DMS53 (cell line): ENCODE data around the gene CIB2.

ENCODE experiments used
- DNase-seq: peaks from one replicate; lab custom pipeline; 2025; lab: John Stamatoyannopoulos, UW

Gene CIB2

DNA sequence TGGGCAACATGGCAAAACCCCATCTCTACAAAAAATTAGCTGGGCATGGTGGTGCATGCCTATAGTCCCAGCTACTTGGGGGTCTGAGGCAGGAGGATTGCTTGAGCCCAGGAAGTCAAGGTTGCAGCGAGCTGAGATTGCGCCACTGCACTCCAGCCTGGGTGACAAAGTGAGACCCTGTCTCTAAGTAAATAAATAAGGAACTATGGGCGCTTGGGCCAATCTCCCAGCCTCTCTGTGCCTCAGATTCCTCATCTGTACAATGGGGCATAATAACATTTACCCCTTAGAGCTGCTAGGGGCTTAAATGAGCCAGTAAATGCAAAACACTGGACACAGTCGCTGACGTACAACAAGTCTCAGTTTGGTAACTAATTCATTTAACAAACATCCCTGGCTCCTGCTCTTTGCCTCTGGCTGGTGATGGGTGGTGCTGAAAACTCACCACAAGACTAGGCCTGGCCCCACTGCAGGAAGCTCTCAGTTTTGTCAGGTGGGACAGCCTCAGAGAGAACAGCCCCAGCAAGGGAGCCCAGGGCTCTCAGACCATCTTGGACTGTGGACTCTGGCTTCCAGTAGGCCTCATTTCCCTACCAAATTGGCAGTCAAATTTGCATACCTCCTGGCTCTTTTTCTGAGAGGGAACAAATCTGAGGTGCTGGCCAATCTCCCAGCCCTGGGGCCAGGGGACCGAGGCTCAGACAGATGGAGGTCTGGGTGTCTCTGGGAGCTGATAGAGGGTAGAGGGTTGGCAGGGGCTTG, 47.4 kb downstream of the CIB2 start:
- DNase-seq = no peak

DNA sequence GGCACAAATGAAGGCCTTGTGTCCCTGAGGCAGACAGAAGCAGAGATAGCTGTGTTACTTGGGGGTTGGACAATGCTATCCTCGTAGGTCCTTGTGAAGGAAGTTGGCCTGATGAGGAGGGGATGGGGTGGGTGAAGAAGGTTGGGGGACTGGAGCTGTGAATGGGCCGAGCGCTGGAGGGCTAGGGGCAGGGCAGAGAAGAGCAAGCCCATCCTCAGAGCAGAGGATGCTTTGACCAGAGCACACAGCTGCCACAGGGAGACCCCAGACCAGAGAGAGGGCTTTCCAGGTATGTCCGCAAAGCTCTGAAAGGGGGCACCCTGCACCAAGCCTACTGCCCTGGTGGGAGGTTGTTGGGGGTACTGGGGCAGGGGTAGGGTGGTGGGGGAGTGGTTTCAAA, 48.1 kb downstream of the CIB2 start:
- DNase-seq = no peak

DNA sequence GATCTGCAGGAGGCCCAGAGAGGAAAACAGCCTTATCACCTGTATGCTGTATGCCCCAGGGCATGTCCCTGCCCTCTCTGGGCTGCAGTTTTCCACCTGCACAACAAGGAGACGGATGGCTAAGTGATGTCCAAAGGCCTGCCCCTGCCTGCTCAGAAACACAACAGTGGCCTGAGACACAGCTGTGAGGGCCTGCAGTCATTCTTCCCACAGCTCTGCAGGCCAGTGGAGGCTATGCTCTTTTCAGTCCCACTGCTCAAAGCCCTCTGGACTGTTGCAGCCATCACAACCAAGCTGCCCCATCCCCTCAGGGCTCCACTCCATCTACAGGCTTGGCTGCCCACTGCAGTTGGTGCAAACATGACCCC, 48.5 kb downstream of the CIB2 start:
- no peak for DNase-seq

DNA sequence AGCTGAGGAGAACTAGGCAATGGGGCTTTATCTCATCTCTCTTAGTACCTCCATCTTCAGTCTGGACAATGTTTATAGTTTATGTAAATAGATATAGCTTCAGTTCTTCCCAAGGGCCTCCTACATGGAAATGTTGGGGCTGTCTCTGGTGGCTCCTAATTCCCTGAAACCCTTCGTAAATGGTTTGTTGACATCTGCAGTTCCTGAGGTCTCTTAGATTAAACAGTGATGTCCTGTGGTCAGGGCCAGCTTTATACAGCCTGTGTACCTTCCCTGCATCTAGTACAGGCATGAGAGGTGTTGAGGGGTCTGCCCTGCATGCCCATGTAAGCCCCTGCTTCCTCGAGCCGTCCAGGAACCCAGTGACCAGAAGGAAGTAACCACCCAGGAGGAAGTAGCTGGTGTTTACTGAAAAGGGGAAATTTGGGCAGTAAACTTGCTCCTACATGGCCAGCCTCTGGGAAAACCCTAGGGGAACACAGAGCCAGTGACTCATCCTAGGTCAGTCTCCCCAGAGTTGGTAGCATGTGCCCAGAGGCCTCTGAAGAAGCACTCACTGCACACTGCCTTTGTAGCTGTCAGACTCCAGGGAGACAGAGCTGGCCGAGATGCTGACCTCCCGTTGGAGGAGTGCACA, 49.0 kb downstream of the CIB2 start:
- DNase-seq = no peak

DNA sequence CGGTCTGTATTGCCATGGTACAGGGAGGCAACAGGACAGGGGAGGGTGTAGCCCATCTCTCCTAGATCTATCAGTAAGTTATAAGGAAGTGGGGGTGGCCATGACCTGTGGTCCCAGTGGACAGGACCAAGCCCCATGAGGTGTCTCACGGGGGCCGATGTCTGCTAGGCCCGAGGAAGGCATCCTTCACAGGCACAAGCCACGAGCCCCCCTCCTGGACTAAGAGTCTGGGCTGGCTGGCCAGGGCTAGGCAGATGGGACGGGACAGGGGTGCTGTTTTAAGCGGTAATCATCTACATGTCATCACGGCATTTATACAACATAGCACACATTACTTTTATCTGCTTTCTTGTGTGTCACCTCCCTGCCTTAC, 51.2 kb downstream of the CIB2 start:
- DNase-seq = no peak

DNA sequence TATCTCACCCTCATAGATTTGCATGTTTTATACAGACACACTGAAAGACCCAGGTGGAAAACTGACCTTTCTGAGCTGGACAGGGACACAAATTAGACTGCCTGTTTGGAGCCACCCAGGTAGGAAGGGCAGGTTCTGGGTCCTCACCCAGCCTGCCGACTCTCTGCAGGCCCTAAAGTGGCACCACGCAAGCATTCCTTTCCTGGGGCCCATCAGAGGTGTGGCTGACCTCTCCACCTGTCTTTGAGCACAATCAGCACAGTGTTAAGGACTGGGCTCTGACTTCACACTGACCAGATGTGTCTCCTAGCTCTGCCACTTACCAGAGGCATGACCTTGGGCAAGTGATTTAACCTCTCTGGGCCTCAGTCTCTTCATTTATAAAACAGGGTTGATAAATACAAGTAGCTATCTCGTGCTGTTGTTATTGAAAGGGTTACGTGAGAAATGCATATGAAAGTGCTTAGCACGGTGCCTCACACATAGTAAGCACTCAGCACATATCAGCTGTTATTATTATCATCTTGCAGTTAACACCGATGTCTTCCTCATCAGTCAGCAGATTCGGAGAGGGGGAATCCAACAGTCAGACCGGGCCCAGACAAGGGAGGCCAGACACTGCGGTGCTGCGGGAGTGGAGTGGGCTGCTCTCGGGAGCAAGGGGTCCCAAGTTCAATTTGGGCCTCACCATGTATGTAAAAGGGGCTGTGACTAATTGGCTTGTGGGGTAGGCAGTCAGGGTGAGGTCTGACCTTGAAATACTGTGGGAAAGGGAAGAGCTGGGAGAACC, 51.8 kb downstream of the CIB2 start:
- DNase-seq = peak; percentile 10

DNA sequence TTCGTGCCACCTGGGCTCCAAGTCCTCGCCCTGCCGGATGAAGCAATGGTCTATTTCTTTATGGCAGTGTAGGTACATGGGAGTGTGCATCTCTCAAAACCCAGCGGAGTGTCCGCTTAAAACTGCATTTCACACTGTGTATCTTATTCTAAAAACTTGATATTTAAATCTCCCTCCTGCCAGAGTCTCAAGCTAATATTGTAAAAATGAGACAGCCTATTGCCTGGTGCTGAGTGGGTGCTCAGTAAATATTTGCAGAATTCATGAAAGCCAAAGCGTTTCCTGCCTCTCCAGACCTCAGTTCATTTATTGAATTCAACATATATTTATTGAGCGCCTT, 53.4 kb downstream of the CIB2 start:
- DNase-seq = peak; percentile 69

DNA sequence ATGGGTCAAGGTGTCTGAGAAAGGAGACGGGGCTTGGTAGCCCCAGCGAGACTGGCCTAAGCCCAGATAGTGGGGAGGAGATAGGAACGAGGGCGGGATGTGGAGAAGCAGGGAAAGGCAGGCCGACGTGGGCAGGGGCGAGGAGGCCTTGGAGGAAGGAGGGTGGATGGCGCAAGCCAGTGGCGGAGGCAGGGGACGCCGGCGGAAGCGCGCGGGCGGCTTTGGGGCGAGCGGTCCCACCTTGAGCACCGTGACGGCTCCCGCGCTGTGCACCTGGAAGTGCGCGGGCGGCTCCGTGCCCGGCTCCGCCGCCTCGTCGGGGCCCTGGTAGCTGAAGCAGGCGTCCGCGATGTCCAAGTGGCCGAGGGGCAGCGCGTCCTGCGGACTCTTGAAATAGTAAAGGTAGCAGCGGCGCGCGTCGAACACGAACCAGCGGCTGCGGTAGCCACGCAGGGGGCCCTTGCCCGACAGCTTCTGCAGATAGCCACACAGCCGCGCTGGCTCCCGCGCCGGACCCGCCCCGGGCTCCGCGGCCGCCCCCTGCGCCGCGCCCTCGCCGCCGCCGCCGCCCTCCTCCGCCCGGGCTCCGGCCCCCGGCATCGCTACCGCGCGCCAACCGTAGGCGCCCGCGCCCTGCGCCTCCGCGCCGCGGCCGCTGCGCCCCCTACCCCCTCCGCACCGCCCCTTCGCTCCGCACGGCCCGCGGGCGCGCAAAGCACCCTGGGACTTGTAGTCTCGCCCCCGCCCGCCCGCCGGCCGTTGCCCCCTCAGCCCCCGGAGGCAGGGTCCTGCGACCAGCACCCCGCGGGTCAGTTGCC, 54.0 kb downstream of the CIB2 start, which contains the start of gene TBC1D2B:
Gene TBC1D2B, minus strand, starts transcription at position 659 of the 818 bp plus-strand sequence. Its CDS starts 59 bp downstream, at position 600.
- peak; percentile 78 for DNase-seq

DNA sequence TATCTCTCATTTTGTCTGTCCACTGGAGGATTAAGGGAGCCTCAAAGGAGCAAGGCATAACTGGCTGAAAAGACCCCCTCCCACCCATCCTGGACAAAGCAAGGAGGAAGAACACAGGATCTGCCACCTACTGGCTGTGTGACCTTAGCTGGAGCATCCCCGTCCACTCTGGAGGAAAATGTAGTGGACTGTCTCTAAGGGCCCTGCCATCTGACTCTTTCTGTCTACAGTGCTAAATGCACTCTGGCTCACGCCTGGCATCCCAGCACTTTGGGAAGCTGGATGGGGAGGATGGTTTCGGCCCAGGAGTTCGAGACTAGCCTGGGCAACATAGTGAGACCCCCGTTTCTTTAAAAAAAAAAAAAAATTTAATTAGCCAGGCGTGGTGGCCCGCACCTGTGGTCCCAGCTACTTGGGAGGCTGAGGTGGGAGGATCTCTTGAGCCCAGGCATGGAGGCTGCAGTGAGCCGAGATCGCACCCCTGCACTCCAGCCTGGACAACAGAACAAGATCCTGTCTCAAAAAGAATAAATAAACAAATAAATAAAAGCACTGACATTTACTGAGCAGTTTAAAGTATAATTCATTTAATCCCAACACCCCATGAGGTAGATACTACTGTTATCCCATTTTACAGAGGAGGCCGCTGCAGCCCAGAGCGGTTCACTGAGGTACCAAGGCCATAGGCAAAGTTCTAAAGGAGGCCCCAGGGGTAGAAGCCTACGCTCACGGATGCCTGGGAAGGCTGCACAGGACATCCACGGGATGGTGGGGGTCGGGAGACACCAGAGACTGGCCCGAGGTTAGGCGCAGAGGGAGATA, 54.8 kb downstream of the CIB2 start:
- DNase-seq = peak; percentile 28

DNA sequence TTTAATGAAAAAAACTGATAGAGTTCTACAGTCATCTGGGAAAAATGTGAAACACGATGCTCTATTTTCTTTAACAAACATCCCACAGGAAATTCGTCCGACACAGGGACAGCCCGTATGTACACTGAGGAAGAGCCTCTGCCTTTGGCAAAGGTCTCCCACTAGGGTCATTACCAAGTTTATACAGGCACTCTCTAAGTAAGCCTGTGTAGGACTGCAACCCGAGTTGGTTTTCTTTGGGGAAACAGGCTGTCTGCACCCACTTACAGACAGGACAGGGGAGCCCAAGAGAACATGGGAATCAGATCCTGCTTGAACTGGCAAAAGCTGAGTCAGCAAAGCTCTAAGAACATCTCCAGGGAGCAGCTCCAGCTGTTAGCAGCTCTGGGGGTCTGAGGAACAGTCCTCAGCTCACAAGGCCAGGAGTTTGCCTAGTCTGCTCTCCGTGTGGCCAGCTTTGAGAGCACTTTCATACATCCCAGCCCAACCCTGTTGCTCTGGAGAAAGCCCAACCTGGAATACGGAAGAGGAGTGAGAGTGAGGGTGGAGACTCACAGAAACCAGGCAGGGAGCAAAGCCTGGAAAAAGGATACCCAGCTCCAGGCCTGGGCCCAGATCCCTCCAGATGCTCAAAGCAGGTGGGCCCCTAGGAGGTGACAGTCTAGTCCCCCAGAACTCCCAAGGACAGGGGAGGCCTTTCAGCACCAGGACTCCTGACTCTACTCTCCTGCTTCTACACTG, 55.6 kb downstream of the CIB2 start:
- DNase-seq = peak; percentile 77

DNA sequence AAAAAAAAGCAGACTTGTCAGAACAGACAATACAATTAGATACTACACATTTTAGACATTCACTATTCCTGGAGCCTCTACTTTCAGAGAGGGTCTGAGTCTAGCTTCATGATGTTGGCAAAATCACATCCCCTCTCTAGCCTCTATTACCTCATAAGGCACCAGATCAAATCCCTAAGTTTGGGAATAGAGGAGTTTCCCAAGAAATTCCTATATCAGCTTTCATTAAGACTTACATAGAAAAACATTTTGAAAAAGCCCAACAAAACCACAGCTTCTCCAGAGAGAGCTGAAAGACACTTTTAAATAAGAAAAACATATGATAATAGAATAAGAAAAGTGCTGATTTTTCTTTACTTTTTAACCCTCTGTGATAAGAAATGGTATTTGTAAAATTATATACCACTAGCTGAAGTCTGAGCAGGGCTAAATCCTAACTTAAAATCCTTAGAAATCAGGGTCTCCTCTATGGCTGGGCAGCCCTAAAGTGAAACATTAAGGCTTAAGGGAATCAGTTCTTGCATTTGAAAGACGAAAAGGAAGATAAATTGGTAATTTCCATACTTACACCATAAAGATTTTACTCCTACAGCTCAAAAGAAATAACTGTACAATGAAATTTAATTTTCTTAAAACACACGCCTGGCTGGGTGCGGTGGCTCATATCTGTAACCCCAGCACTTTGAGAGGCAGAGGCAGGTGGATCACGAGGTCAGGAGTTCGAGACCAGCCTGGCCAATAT, 58.0 kb downstream of the CIB2 start:
- DNase-seq = no peak

DNA sequence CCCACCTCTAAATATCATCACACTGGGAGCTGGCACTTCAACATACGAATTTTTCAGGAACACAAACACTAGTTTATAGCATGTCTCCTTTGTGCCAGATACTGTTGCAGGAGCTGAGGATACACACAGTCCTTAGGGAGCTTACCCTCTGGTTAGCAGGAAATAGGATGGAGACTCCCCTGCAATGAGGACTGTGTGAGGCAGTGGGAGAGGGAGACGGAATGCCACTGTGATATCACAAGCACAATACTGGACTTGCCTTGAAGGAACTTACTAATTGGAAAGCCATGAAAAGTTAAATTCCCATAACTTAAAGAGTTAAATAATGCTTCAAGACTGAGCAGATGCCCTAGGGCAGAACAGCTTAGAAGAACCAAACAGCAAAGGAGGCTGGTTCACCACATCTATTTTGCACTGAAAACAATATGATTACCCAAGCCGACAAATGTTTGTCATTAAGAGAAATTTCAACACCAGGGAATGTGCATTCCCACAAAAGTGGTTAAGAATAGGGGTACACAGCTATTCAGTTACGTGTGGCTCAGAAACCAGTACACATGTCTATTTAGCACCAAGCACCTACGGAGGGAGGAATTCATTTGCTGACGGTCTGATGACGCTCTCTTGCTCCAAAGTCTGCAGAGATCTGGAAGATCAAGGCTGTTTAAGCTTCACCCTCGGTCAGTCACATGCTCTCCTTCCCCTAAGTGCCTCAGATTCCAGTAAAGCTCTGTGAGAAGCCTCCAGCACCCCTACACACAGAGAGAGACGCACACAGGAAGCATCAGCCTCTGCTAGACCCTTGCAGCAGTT, 59.0 kb downstream of the CIB2 start:
- DNase-seq = no peak

DNA sequence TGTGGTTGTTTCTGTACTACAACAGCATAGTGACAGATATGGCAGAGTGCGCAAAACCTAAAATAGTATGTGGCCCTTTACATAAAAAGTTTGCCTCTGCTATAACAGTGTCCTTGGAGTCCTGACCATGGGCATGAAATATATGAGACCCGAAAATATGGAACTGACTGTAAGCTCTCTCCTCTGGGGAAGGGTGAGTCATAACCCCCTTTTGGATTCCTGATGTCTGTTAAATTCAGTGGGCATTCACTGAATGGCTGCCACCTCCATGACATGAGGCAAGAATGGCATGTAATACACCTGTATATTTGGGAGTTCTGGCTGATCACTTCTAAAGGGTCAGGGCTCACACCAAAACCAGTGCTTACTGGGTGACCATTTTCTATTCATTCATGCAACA, 59.9 kb downstream of the CIB2 start:
- no peak for DNase-seq

DNA sequence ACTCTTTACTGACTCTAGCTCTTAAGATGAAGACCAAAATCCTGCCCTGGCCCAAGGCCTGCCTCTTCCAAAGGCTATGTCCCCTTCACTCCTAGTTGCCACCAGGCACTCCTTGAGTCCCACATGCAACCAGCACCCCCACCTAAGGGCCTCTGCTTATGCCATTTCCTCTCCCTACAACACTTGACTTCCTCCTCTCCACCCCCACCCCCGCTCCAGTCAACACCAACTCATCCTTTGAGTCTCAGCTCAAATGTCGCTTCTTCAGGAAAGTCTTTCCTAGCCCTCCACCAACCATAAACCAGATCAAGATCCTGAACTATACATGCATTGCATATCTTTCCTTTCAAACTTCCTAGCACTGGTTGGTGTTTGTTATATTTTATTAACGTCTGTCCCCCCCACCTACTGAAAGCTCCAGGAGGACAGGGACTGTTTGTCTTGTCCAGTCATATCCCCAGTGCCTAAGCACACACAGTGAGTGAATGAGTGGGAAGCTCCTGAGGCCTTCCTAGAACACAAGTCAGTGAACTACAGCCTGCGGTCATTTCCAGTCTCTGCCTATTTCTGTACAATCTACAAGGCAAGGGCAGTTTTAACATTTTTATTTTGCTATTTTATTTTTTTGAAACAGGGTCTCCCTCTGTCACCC, 61.1 kb downstream of the CIB2 start:
- peak; percentile 55 for DNase-seq

DNA sequence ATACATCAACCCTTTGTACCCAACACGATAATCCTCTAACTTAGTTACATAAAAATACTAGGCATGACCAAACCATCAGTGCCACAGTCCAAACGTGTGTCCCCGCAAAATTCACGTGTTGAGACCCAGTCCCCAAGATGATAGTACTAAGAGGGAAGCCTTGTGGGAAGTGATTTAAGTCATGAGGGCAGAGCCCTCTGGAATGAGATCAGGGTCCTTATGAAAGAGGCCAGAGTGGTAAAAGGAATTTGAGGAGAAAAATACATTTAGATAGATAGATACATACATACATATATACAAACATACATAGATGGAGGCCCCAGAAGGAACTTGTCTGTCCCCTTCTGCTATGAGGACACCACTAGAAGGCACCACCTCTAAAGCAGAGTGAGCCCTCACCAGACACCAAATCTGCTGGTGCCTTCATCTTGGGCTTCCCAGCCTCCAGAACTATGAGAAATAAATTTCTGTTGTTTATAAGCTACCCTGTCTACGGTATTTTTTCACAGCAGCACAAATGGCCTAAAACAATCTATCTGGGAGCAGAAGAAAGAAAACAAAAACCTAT, 61.7 kb downstream of the CIB2 start:
- DNase-seq = no peak

DNA sequence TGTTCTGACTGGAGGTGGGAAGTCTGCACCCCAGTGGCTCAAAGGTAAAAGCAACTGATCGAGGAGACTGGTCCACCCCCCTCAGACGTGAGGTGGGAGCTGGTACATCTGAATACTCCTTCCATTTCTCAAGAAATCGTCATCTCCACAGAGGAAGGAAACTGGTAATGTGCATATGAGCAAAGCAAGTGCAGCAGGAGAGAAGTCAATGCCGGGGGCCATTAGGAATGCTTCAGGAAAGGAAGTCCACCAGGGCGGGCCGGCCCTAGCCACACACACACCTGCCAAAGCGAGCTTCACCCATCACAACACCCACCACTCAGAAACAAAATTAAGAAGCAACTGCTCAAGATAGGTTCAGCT, 62.2 kb downstream of the CIB2 start:
- no peak for DNase-seq

DNA sequence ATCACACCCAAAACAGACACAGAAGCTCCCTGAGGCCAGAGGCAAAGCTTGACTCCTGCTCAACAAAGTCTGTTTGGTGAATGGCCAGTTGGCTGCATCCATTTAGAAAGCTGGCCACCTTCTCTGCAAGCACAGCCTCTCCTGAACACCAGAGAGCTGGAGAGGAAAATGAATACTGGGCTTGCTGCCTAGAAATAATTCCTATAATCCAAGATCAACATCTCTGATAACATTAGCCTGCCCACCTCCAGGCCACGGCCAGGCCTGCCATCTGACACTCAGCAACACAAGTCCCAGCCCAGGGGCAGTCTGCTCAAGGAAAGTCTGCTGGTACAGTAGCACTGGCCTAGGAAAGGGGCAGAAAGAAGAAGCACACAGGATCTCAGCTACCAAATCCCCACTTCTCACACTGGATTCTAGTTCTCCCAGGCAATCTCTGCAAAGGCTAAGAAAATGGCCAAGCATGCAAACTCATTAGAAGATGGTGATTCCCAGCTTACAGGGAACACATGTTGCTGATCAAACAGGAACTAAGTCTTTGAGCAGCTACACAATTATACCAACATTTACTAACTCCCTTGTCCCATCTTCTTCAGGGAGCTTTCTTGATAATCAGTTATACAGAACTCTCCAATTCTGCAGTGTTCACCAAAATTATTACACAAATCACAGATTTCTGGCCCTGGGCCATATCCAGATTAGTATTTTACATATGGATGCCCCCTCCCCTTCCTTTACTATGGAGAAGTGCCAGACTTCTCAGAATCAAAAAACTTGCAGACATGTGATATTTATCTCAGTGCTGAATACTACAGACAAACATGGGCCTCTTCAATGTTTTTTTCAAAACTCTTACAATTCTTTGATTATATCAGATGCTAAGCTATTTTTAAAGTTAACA, 63.7 kb downstream of the CIB2 start:
- DNase-seq = peak; percentile 38
